ENCODE measurements around the gene NETO1. TPM values are rescaled to one million over a fixed set of nuclear protein-coding genes. Genes with fewer than 3 reads are reported as not detected.

NETO1 gene
- total and polyA plus RNA-seq, 10 of the 15 experiments (the other 5 are each of a cell fraction or from before 2014, with no cell fraction given) = 0.52 TPM; not detected in 9

DNA sequence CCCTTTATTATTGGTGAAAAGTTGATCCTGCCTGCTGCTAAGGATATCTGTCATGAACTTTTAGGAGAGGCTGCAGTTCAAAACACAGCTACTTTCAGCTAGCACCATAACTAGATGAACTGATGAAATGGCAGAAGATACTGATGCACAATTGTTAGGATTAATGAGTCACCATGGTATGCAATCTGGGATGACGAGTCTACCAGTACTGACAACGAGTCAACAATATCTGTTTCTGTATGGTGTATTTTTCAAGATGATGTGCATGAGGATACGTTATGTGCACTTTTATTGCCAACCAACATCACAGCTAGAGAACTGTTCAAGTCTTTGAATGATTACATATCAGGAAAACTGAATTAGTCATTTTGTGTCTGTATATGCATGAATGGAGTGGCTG lies 68.7 kb downstream of the NETO1 start:
- Histone ChIP-seq H3K79me2 (ENCODE audit: control insufficient read depth, insufficient read depth, low read length) (no peaks in the 10 kb centered on the region), H3K9ac (ENCODE audit: control insufficient read depth, insufficient read depth, low read length) (no peak overlapping the region), H2AFZ (ENCODE audit: control insufficient read depth, low read depth, low read length) (no peak overlapping the region), H3K27me3 (replicated peaks in 1 of 2; ENCODE audit: control insufficient read depth in 2 of 2, insufficient read depth in 2 of 2, low read length in 1 of 2) (no peaks in the 10 kb centered on the region), H3K9me3 (replicated peaks; ENCODE audit: control insufficient read depth, insufficient read depth, low read length) (no peaks in the 10 kb centered on the region), H3K27ac (ENCODE audit: control insufficient read depth, insufficient read depth) (no peak overlapping the region), H4K20me1 (ENCODE audit: control insufficient read depth, insufficient read depth) (no peaks in the 10 kb centered on the region), H3K4me1 (ENCODE audit: control insufficient read depth, insufficient read depth, low read length) (no peaks in the 10 kb centered on the region), H3K4me3 (no peak overlapping the region), H3K4me2 (ENCODE audit: control insufficient read depth, insufficient read depth) (no peak overlapping the region), H3K36me3 (ENCODE audit: control insufficient read depth in 2 of 2, insufficient read depth in 2 of 2, low read length in 1 of 2) (no peaks in the 10 kb centered on the region)
- no TSS peak for BruUV-seq (replicated peaks)
- intact Hi-C loops (cut with micrococcal nuclease; ENCODE audit: unreplicated experiment) = no loop called here
- ChIA-PET CTCF (no interaction called here), POLR2A (no interaction called here), SMC1A (ENCODE audit: uncharacterized antibody, unreplicated experiment) (no interaction called here), RAD21 (ENCODE audit: unreplicated experiment) (no interaction called here)
- TF ChIP-seq CREB1 (IDR thresholded peaks at IDR 0.05; ENCODE audit: low read depth) (no peak), SMAD1 (IDR thresholded peaks at IDR 0.05; ENCODE audit: low read depth, partially characterized antibody) (no peak), EGR1 (IDR thresholded peaks at IDR 0.05; ENCODE audit: borderline replicate concordance in 1 of 2, low read depth in 2 of 2, low read length in 2 of 2) (no peak), CBX3 (IDR thresholded peaks at IDR 0.05; ENCODE audit: borderline replicate concordance, low read depth) (no peak), YBX1 (IDR thresholded peaks at IDR 0.05) (no peak), FOXM1 (IDR thresholded peaks at IDR 0.05; ENCODE audit: low read depth, low read length) (no peak), NR2C1 (IDR thresholded peaks at IDR 0.05) (no peak), SMC3 (IDR thresholded peaks at IDR 0.05; ENCODE audit: borderline replicate concordance, low read length) (no peak), MTA2 (IDR thresholded peaks at IDR 0.05; ENCODE audit: low read depth) (no peak), NBN (IDR thresholded peaks at IDR 0.05) (no peak), EED (IDR thresholded peaks at IDR 0.05; ENCODE audit: low read depth) (no peak), ZSCAN29 (IDR thresholded peaks at IDR 0.05) (no peak), SKIL (IDR thresholded peaks at IDR 0.05; ENCODE audit: low read depth, poor library complexity, severe bottlenecking) (no peak), CBX5 (IDR thresholded peaks at IDR 0.05; ENCODE audit: low read depth) (no peak)
- 0% methylated on average over 3 of the region's 3 CpGs for WGBS (ENCODE audit: insufficient coverage, insufficient replicate concordance, low lambda C conversion rate, missing lambda C conversion rate)
- no peak for ATAC-seq
- no peak for DNase-seq (ENCODE audit: low read depth, low spot score)
- in situ Hi-C loops (cut with MboI) = no loop called here
- FAIRE-seq = no peak
